Measurements from ENCODE around the gene FNDC3A. TPM values are rescaled to one million over a fixed set of nuclear protein-coding genes. Genes with fewer than 3 reads are reported as not detected.

Gene FNDC3A, protein sequence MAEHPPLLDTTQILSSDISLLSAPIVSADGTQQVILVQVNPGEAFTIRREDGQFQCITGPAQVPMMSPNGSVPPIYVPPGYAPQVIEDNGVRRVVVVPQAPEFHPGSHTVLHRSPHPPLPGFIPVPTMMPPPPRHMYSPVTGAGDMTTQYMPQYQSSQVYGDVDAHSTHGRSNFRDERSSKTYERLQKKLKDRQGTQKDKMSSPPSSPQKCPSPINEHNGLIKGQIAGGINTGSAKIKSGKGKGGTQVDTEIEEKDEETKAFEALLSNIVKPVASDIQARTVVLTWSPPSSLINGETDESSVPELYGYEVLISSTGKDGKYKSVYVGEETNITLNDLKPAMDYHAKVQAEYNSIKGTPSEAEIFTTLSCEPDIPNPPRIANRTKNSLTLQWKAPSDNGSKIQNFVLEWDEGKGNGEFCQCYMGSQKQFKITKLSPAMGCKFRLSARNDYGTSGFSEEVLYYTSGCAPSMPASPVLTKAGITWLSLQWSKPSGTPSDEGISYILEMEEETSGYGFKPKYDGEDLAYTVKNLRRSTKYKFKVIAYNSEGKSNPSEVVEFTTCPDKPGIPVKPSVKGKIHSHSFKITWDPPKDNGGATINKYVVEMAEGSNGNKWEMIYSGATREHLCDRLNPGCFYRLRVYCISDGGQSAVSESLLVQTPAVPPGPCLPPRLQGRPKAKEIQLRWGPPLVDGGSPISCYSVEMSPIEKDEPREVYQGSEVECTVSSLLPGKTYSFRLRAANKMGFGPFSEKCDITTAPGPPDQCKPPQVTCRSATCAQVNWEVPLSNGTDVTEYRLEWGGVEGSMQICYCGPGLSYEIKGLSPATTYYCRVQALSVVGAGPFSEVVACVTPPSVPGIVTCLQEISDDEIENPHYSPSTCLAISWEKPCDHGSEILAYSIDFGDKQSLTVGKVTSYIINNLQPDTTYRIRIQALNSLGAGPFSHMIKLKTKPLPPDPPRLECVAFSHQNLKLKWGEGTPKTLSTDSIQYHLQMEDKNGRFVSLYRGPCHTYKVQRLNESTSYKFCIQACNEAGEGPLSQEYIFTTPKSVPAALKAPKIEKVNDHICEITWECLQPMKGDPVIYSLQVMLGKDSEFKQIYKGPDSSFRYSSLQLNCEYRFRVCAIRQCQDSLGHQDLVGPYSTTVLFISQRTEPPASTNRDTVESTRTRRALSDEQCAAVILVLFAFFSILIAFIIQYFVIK
- total RNA-seq = 71.5 and 78.9 TPM in 2 replicates

DNA sequence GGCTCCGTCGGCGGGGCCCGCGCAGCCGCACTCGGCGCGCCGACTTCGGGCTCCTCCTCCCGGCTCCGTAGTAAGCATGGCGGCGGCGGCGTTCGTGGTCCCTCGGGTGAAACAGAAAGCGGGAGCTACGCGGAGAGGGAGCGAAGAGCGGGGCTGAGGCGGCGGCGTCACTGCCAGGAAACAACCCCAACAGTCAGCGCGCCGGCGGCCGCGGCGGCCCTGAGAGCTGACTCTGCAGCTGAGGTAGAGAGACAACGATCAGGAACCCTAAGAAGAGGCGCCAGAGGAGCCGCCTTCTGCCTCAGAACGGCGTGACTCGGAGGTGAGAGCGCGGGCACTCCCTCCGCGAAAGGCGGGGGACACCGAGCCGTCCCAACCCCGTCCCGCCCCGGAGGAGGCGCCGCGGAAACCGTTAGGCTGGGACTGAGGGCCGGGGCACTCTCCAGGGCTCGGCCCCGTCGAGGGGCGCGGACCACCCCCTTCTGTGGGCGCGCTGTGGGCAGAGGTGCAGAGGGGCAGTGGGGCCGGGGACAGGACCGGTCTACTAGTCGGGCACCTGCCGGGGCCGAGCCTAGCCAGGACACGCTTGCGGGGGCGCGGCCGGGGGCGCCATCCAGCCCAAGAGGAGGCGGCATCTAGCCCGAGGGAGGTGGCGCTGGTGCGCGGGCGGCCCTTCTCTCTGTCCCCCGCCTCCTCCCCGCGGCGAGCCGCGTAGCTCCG is at the start of gene FNDC3A:
FNDC3A (plus strand) TSS at position 57 of the 720 bp plus-strand sequence. CDS start 30,279 bp downstream, outside the sequence.

DNA sequence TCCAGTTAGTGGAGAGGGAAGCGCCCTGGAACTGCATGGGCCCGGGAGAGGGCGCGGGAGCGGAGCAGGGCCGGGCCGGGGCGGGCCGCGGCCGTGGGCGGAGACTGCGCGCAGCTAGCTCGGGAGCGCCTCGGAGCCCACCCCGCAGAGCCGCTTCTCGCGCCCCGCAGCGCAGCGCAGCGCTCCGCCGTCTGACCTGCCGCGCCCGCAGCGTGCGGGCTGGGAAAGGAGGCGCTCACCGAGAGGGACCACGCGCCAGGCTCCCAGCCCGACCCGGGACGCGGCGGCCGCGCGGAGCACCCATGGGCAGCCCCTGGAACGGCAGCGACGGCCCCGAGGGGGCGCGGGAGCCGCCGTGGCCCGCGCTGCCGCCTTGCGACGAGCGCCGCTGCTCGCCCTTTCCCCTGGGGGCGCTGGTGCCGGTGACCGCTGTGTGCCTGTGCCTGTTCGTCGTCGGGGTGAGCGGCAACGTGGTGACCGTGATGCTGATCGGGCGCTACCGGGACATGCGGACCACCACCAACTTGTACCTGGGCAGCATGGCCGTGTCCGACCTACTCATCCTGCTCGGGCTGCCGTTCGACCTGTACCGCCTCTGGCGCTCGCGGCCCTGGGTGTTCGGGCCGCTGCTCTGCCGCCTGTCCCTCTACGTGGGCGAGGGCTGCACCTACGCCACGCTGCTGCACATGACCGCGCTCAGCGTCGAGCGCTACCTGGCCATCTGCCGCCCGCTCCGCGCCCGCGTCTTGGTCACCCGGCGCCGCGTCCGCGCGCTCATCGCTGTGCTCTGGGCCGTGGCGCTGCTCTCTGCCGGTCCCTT is 244.5 kb downstream of the FNDC3A start, which contains the start of gene MLNR:
MLNR (plus strand) TSS at position 303 of the 820 bp plus-strand sequence; CDS start at position 303, 0 bp downstream.

DNA sequence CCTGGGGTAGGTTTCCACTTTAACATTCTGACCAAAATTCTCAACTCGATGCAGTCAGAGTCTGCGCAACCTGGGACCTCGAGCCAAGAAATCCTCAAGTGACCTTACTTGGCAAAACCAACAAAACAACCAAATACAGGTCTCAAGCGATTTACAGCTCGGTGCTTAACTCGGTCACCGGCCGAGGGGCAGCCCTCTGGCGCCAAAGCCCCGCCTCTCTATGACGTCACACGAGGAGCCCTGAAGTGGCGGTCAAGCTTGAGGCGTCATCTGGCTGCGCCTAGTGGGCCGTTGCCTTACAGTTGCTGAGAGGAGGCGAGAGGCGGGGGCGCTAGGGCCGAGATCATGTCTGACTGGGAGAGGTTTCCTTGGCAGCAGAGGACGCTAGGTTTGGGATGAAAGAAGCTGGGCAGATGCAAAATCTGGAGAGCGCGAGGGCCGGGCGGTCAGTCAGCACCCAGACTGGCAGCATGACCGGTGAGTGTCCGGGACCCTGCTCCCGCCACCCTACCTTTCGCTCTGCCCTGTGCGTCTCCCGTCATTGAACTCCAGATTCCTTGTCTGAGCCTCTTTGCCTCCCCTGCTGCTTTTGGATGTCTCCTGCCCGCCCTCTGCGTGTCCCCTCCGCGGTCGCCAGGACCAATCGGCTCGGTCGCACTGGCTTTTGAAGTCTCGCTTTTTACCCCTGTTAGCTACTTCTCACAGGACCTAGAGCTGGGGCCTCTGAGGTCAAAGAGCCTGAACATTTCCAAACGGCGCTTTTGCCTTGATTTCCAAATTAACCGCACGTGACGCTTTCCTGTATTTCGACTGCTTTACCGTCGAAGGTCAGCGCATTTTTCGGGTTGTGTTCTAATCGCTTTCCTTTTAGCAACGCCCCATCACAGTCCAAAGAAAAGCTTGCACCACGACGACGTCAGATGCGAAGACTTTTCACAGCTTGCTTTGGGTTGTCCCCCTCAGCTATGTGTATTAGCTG is 272.2 kb downstream of the FNDC3A start, which contains the start of gene CDADC1:
CDADC1 (plus strand) TSS at position 283 of the 979 bp plus-strand sequence; CDS start at position 396, 113 bp downstream.

Small RNA genes lying within 50 kb of the gene (small RNA-seq; reads per million reads assigned to genes)
- not detected for gene COX7CP1
- 0.23 reads per million for gene RNU6-60P
- gene RNY3P2 = not detected

Other genes with a start within 250 kb of the FNDC3A start
- 0.22 TPM in 1 of 2 replicates, not detected in the other for gene MLNR, start 244.4 kb downstream of the FNDC3A start, total RNA-seq

Data from placental epithelial cell (primary cell).